ENCODE data around the gene OR10G6.

DNA sequence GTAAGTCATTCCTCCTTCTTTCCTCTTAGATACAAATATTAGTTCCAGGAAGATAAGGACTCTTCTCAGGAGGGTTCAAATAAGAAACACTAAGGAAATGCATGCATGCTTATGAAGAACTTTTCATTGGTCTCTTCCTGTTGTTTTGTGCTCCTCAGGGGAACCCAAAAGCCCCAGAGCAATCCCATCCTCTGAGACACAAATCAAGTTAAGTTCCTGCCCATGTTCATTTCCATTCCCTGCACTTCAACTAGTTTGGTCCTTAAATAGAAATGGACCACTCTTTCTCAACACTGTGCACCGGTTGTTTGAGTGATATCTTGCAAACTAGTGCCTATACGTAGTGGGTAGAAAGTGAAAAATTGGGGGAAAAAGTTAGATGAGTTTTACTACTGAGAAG lies 17.7 kb upstream of the OR10G6 start, which contains the start of gene OR10G4:
- no peak for TF ChIP-seq GABPA (IDR thresholded peaks at IDR 0.05; ENCODE audit: low read depth)
- no peak for TF ChIP-seq CTCF (IDR thresholded peaks at IDR 0.05)
- no peak for TF ChIP-seq TAF1 (IDR thresholded peaks at IDR 0.05; ENCODE audit: borderline replicate concordance, low read depth, low read length)
- TF ChIP-seq EP300 (IDR thresholded peaks at IDR 0.05; ENCODE audit: borderline replicate concordance in 1 of 2, low read depth in 1 of 2, low read length in 1 of 2): no peak
- no peak for TF ChIP-seq TEAD4 (IDR thresholded peaks at IDR 0.05; ENCODE audit: borderline replicate concordance, insufficient read depth)
- TF ChIP-seq POLR2AphosphoS5 (IDR thresholded peaks at IDR 0.05; ENCODE audit: low read depth, low read length): no peak
- no peak for TF ChIP-seq REST (IDR thresholded peaks at IDR 0.05; ENCODE audit: low read depth, low read length)
- TF ChIP-seq USF1 (IDR thresholded peaks at IDR 0.05; ENCODE audit: borderline replicate concordance, low read depth): no peak
